Measurements from ENCODE around the gene KLF16. TPM values are rescaled to one million over a fixed set of nuclear protein-coding genes. Genes with fewer than 3 reads are reported as not detected.

KLF16 gene
- polyA plus RNA-seq, 3 donors from 2014 or later = 0.12 to 0.55 (median 0.49) TPM

- Mint-ChIP-seq H3K9me3 (peaks cover 0 to 2% (median 0%) of the 10 kb centered on the region in 6 donors), H3K4me1 (peaks cover 17 to 36% of the 10 kb centered on the region in 2 donors), H3K36me3 (no peaks in the 10 kb centered on the region), H3K27ac (peak overlapping the region in 5 of 6 donors; percentile 45 to 96 (median 68)), H3K4me3 (peak overlapping the region; percentile 89 to 94 (median 91)), H3K27me3 (ENCODE audit: low read depth in 3 of 3) (peaks cover 7 to 35% (median 10%) of the 10 kb centered on the region in 3 donors)
- DNase-seq = no peak
Measured at GRCh38 chr19:1860821-1861598, 2.4 kb downstream of the KLF16 start.

DNA sequence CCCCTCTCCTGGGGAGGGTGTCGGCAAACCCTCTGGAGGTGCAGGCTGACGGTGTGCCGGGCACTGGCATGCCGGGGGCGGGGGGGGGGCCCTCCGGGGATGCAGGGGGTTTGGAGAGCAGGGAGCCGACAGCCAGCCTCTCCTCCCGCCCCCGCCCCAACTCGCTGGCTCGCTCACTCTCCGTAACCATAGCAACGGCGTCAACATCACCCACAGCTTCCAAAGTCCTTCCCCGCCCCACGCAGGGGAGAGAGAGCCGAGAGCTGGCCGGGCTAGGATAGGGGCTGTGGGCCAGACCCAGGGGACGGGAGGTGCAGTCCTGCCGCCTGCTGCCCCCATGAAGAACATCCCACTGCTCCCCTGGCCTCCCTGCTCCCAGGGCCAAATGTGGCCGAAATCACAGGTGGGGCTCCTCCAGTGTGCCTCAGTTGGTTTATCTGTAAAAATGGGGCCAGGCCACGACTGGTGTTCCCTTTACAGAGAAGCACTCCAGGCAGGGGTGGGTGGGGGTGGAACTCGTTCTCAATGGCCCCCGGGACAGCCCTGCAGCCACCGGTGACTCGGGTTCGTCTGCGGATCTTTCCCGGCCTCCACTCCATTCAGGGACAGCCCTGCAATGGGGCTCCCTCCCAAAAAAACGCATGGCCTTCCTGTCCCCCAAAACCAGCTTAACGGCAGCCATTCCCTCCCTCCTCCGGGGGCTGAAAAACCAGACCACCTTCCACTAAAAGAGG, 3.2 kb downstream of the KLF16 start:
- Mint-ChIP-seq H3K27ac (no peak overlapping the region), H3K4me3 (no peak overlapping the region), H3K36me3 (no peaks in the 10 kb centered on the region), H3K4me1 (peaks cover 24 to 36% of the 10 kb centered on the region in 2 donors), H3K9me3 (peaks cover 0 to 2% (median 0%) of the 10 kb centered on the region in 6 donors), H3K27me3 (ENCODE audit: low read depth in 3 of 3) (peaks cover 8 to 41% (median 10%) of the 10 kb centered on the region in 3 donors)
- peak in 1 of 3 donors; percentile 24 for DNase-seq

GRCh38 chr19:1859331-1859781, 4.0 kb downstream of the KLF16 start:
- peaks cover 0 to 2% (median 0%) of the 10 kb centered on the region in 6 donors for H3K9me3 Mint-ChIP-seq
- H3K27me3 Mint-ChIP-seq (ENCODE audit: low read depth in 3 of 3) = peaks cover 10 to 41% (median 12%) of the 10 kb centered on the region in 3 donors
- H3K4me1 Mint-ChIP-seq = peaks cover 31 to 42% of the 10 kb centered on the region in 2 donors
- no peaks in the 10 kb centered on the region for H3K36me3 Mint-ChIP-seq
- peak overlapping the region; percentile 14 to 47 (median 30) for H3K4me3 Mint-ChIP-seq
- H3K27ac Mint-ChIP-seq = peak overlapping the region; percentile 34 to 70 (median 46)
- no peak for DNase-seq

GRCh38 chr19:1858412-1859081, 4.8 kb downstream of the KLF16 start:
- Mint-ChIP-seq H3K27ac (peak overlapping the region in 3 of 6 donors; percentile 53 to 67 (median 60)), H3K4me3 (peak overlapping the region; percentile 25 to 53 (median 46)), H3K9me3 (peaks cover 0 to 2% (median 0%) of the 10 kb centered on the region in 6 donors), H3K27me3 (ENCODE audit: low read depth in 3 of 3) (peaks cover 10 to 41% (median 12%) of the 10 kb centered on the region in 3 donors), H3K36me3 (no peaks in the 10 kb centered on the region), H3K4me1 (peaks cover 32 to 42% of the 10 kb centered on the region in 2 donors)
- DNase-seq = no peak

- H3K9me3 Mint-ChIP-seq = peaks cover 0 to 2% (median 0%) of the 10 kb centered on the region in 6 donors
- no peaks in the 10 kb centered on the region for H3K36me3 Mint-ChIP-seq
- DNase-seq = no peak
- H3K4me3 Mint-ChIP-seq = peak overlapping the region; percentile 46 to 77 (median 56)
- H3K4me1 Mint-ChIP-seq = peaks cover 39 to 48% of the 10 kb centered on the region in 2 donors
- peaks cover 12 to 49% (median 15%) of the 10 kb centered on the region in 3 donors for H3K27me3 Mint-ChIP-seq (ENCODE audit: low read depth in 3 of 3)
- peak overlapping the region in 2 of 6 donors; percentile 55 to 76 for H3K27ac Mint-ChIP-seq
Measured at GRCh38 chr19:1857648-1858326, 5.6 kb downstream of the KLF16 start.

DNA sequence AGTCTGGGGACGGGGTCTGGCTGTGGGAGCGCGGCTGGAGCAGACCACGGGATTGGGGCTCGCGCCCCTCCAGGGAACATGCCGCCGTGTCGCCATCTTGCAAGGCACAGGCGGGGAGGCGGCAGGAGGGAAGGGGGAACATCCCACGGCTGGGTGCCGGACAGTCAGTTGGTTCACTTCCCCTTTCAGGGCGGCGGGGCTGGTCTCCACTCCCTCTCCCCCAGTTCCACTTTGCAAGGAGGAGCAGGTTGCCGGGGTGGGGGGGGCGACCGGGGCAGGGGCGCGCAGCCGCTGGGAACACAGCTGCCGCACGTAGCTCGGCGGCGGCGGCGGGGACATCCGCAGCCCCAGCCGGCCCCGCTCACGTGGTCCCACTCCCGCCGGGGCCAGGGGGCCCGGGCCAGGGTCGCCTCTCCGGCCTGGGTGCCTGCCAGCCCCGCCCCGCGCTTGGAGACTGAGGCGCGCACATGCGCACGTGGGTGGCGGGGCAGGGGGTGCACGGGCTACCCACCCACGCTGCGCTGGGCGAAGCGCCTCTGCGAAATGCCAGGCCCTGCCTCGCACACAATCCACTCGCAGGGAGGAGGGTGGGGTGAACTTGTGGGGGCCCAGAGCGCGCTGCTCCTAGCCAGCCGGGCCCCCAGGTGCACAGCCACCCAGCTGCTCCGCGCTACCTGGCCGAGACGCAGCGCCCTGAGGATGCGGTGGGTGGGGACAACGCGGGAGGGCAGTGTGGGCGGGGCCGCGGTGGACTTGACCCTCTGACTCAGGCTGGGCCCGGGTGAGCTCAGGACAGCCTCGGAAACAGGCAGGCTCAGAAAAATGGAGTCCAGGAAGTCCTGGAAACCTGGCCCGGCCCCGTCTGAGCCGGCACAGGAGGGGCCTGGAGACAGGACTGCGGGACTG, 6.4 kb downstream of the KLF16 start:
- H3K27ac Mint-ChIP-seq = peak overlapping the region; percentile 84 to 94 (median 92)
- H3K4me1 Mint-ChIP-seq = peaks cover 33 to 47% of the 10 kb centered on the region in 2 donors
- DNase-seq = peak in 2 of 3 donors; percentile 36 to 39
- peak overlapping the region; percentile 79 to 86 (median 84) for H3K4me3 Mint-ChIP-seq
- peaks cover 0 to 2% (median 0%) of the 10 kb centered on the region in 6 donors for H3K9me3 Mint-ChIP-seq
- peaks cover 7 to 47% (median 12%) of the 10 kb centered on the region in 3 donors for H3K27me3 Mint-ChIP-seq (ENCODE audit: low read depth in 3 of 3)
- H3K36me3 Mint-ChIP-seq = no peaks in the 10 kb centered on the region

GRCh38 chr19:1856345-1856697, 7.1 kb downstream of the KLF16 start:
- no peak for DNase-seq
- H3K27ac Mint-ChIP-seq = peak overlapping the region; percentile 84 to 94 (median 92)
- peaks cover 0 to under 1% (median 0%) of the 10 kb centered on the region in 6 donors for H3K9me3 Mint-ChIP-seq
- H3K27me3 Mint-ChIP-seq (ENCODE audit: low read depth in 3 of 3) = peaks cover 7 to 41% (median 13%) of the 10 kb centered on the region in 3 donors
- no peaks in the 10 kb centered on the region for H3K36me3 Mint-ChIP-seq
- peak overlapping the region; percentile 79 to 86 (median 84) for H3K4me3 Mint-ChIP-seq
- H3K4me1 Mint-ChIP-seq = peaks cover 27 to 43% of the 10 kb centered on the region in 2 donors

- Mint-ChIP-seq H3K4me1 (peaks cover 22 to 43% of the 10 kb centered on the region in 2 donors), H3K36me3 (no peaks in the 10 kb centered on the region), H3K27ac (peak overlapping the region; percentile 84 to 94 (median 92)), H3K9me3 (no peaks in the 10 kb centered on the region), H3K27me3 (ENCODE audit: low read depth in 3 of 3) (peaks cover 6 to 39% (median 16%) of the 10 kb centered on the region in 3 donors), H3K4me3 (peak overlapping the region; percentile 79 to 86 (median 84))
- peak; percentile 35 to 49 (median 49) for DNase-seq
Measured at GRCh38 chr19:1855828-1856255, 7.5 kb downstream of the KLF16 start.

DNA sequence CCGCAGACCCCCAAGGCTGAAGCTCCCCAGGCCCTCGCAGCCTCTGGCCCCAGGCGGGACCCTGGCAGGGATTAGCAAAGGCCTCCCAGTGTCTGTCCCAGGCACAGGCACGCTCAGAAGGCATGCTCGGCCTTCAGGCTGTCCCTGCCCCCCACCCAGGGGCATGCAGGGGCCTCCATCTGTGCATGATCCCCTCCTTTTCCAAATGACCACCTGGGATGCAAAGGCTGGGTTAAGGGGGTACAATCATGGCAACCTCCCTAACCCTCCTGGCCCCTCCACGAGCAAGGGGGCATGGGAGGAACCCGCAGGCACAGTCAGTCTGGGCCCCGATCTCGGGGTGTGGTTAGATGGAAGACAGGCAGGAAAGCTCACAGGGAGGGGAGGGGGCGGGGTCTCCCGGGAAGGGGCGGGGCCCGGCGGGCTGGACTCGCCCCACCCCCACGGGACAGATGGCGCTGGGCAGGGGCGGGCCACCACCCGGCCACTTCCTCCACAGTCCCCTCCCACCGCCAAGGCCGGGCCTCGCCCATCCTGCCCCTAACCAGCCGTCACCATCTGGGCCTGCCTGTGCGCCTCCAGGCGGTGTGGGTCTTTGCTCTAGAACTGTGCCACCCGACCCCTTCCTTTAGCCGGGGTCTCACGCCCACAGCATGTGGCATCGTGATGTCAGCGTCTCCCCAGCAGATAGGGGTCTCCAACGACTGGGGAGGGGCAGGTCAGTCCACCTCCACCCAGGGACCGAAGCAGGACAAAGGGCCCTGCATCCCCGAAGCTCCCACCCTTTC, 8.1 kb downstream of the KLF16 start:
- H3K4me1 Mint-ChIP-seq = peaks cover 23 to 46% of the 10 kb centered on the region in 2 donors

GRCh38 chr19:1854542-1855039, 8.8 kb downstream of the KLF16 start:
- peak overlapping the region in 4 of 6 donors; percentile 74 to 91 (median 80) for H3K27ac Mint-ChIP-seq
- H3K27me3 Mint-ChIP-seq (ENCODE audit: low read depth in 3 of 3) = peaks cover 6 to 47% (median 18%) of the 10 kb centered on the region in 3 donors
- peak overlapping the region in 3 of 5 donors; percentile 38 to 68 (median 49) for H3K4me3 Mint-ChIP-seq
- DNase-seq = no peak
- H3K9me3 Mint-ChIP-seq = no peaks in the 10 kb centered on the region
- H3K36me3 Mint-ChIP-seq = no peaks in the 10 kb centered on the region
- H3K4me1 Mint-ChIP-seq = peaks cover 28 to 51% of the 10 kb centered on the region in 2 donors

More for the DNA sequence above, 8.1 kb downstream of the KLF16 start:
- Mint-ChIP-seq H3K27ac (peak overlapping the region; percentile 84 to 94 (median 92)), H3K9me3 (no peaks in the 10 kb centered on the region), H3K27me3 (ENCODE audit: low read depth in 3 of 3) (peaks cover 6 to 44% (median 18%) of the 10 kb centered on the region in 3 donors), H3K36me3 (no peaks in the 10 kb centered on the region), H3K4me3 (peak overlapping the region; percentile 79 to 86 (median 84))
- peak; percentile 83 to 87 (median 86) for DNase-seq

GRCh38 chr19:1854039-1854541, 9.3 kb downstream of the KLF16 start:
- H3K36me3 Mint-ChIP-seq = no peaks in the 10 kb centered on the region
- no peak overlapping the region for H3K27ac Mint-ChIP-seq
- H3K4me3 Mint-ChIP-seq = no peak overlapping the region
- H3K4me1 Mint-ChIP-seq = peaks cover 29 to 52% of the 10 kb centered on the region in 2 donors
- peaks cover 6 to 45% (median 18%) of the 10 kb centered on the region in 3 donors for H3K27me3 Mint-ChIP-seq (ENCODE audit: low read depth in 3 of 3)
- DNase-seq = no peak
- no peaks in the 10 kb centered on the region for H3K9me3 Mint-ChIP-seq

All from immature natural killer cell (primary cell).